ENCODE measurements around the gene ANXA8. TPM values are rescaled to one million over a fixed set of nuclear protein-coding genes. Genes with fewer than 3 reads are reported as not detected.
"Not testable (repeated sequence)": the region's sequence is repeated elsewhere in the genome, so short reads cannot be mapped to it uniquely, and the experiment has no call there.

The ANXA8 gene
- total RNA-seq, 1 donor = 0.18 TPM

- DNase-seq (ENCODE audit: low read depth); H3K4me3 ChIP-seq (ENCODE audit: low read depth, low read length): not testable (repeated sequence)
Measured at GRCh38 chr10:47467957-47468356, 16.0 kb downstream of the ANXA8 start.

GRCh38 chr10:47467458-47467857 lies 16.5 kb downstream of the ANXA8 start:
- not testable (repeated sequence) for H3K4me3 ChIP-seq (ENCODE audit: low read depth, low read length); DNase-seq (ENCODE audit: low read depth)

GRCh38 chr10:47465216-47465917 lies 18.5 kb downstream of the ANXA8 start:
- peak; percentile 28 for DNase-seq (ENCODE audit: low read depth)
- H3K4me3 ChIP-seq (ENCODE audit: low read depth, low read length) = not testable (repeated sequence)

- H3K4me3 ChIP-seq (ENCODE audit: low read depth, low read length); DNase-seq (ENCODE audit: low read depth): not testable (repeated sequence)
Measured at GRCh38 chr10:47462577-47463358, 21.1 kb downstream of the ANXA8 start.

- DNase-seq (ENCODE audit: low read depth) = peak; percentile 84
- peak; percentile 25 for TF ChIP-seq CTCF (IDR thresholded peaks at IDR 0.05; ENCODE audit: insufficient read depth, low read length)
- H3K4me3 ChIP-seq (ENCODE audit: low read depth, low read length) = not testable (repeated sequence)
Measured at GRCh38 chr10:47461261-47461687, 22.6 kb downstream of the ANXA8 start.

GRCh38 chr10:47458466-47459154 lies 25.3 kb downstream of the ANXA8 start:
- TF ChIP-seq CTCF (IDR thresholded peaks at IDR 0.05; ENCODE audit: insufficient read depth, low read length) = no peak
- peak; percentile 83 for DNase-seq (ENCODE audit: low read depth)
- H3K4me3 ChIP-seq (ENCODE audit: low read depth, low read length) = no peak overlapping the region

- no peak for TF ChIP-seq CTCF (IDR thresholded peaks at IDR 0.05; ENCODE audit: insufficient read depth, low read length)
- DNase-seq (ENCODE audit: low read depth) = no peak
- no peak overlapping the region for H3K4me3 ChIP-seq (ENCODE audit: low read depth, low read length)
Measured at GRCh38 chr10:47457826-47458225, 26.1 kb downstream of the ANXA8 start.

GRCh38 chr10:47457528-47457820 lies 26.4 kb downstream of the ANXA8 start:
- no peak overlapping the region for H3K4me3 ChIP-seq (ENCODE audit: low read depth, low read length)
- no peak for DNase-seq (ENCODE audit: low read depth)
- TF ChIP-seq CTCF (IDR thresholded peaks at IDR 0.05; ENCODE audit: insufficient read depth, low read length) = no peak

Data from fibroblast of the aortic adventitia (primary cell).